H9 (cell line): ENCODE data around the gene CRYAB. TPM values are rescaled to one million over a fixed set of nuclear protein-coding genes. Genes with fewer than 3 reads are reported as not detected.

ENCODE experiments used
- DNase-seq: peaks from one replicate; pipeline ENCODE4 v3.0.0-alpha.2; 2017
- H2AFZ ChIP-seq: one replicate; pipeline ENCODE4 v1.6.1; 2013; ENCODE audit warnings: mild to moderate bottlenecking, low read length, control low read depth, moderate library complexity
- H2AK5ac ChIP-seq: 2 replicates; pipeline ENCODE4 v1.6.1; 2013; ENCODE audit warnings: low read length, control low read depth, mixed read lengths; ENCODE audit not compliant: insufficient read length
- H2BK120ac ChIP-seq: one replicate; pipeline ENCODE4 v1.6.1; 2013; ENCODE audit warnings: low read depth, mild to moderate bottlenecking, low read length, control low read depth, inconsistent platforms; ENCODE audit not compliant: poor library complexity, severe bottlenecking
- H2BK12ac ChIP-seq: 2 replicates; pipeline ENCODE4 v1.6.1; 2013; ENCODE audit warnings: low read length, control low read depth, mixed read lengths, low read depth; ENCODE audit not compliant: insufficient read length
- H2BK15ac ChIP-seq: 2 replicates; pipeline ENCODE4 v1.6.1; 2013; ENCODE audit warnings: low read depth, low read length, control low read depth
- H2BK20ac ChIP-seq: one replicate; pipeline ENCODE4 v1.6.1; 2013; ENCODE audit warnings: low read depth, mild to moderate bottlenecking, low read length, control low read depth, inconsistent platforms; ENCODE audit not compliant: poor library complexity, severe bottlenecking
- H2BK5ac ChIP-seq: 2 replicates; pipeline ENCODE4 v1.6.1; 2013; ENCODE audit warnings: low read length, control low read depth, mixed read lengths; ENCODE audit not compliant: insufficient read length
- H3K14ac ChIP-seq: 2 replicates; pipeline ENCODE4 v1.6.1; 2013; ENCODE audit warnings: low read length, control low read depth; ENCODE audit not compliant: insufficient read depth
- H3K18ac ChIP-seq: 2 replicates; pipeline ENCODE4 v1.6.1; 2013; ENCODE audit warnings: low read depth, mild to moderate bottlenecking, mixed read lengths, low read length, control low read depth; ENCODE audit not compliant: insufficient read length
- H3K23ac ChIP-seq: 2 replicates; pipeline ENCODE4 v1.6.1; 2013; ENCODE audit warnings: low read length, control low read depth, mixed read lengths, low read depth; ENCODE audit not compliant: insufficient read length
- H3K23me2 ChIP-seq: 2 replicates; pipeline ENCODE4 v1.6.1; 2013; ENCODE audit warnings: low read depth, mild to moderate bottlenecking, mixed read lengths, low read length, control low read depth; ENCODE audit not compliant: insufficient read length, poor library complexity, severe bottlenecking
- H3K27ac ChIP-seq: 2 replicates; pipeline ENCODE4 v1.5.1; 2013; ENCODE audit warnings: low read length, control low read depth, mixed read lengths, low read depth; ENCODE audit not compliant: insufficient read length
- H3K27me3 ChIP-seq: 2 replicates; pipeline ENCODE4 v1.6.1; 2013; ENCODE audit warnings: low read length, control low read depth, inconsistent platforms; ENCODE audit not compliant: insufficient read depth
- H3K4ac ChIP-seq: 2 replicates; pipeline ENCODE4 v1.6.1; 2013; ENCODE audit warnings: low read depth, mild to moderate bottlenecking, control low read depth, inconsistent platforms, low read length, moderate library complexity
- H3K4me1 ChIP-seq: 2 replicates; pipeline ENCODE4 v1.6.1; 2013; ENCODE audit warnings: low read length, control low read depth, inconsistent platforms; ENCODE audit not compliant: insufficient read depth
- H3K4me2 ChIP-seq: 2 replicates; pipeline ENCODE4 v1.6.1; 2013; ENCODE audit warnings: low read length, control low read depth, mixed read lengths; ENCODE audit not compliant: insufficient read length, insufficient read depth
- H3K56ac ChIP-seq: 2 replicates; pipeline ENCODE4 v1.6.1; 2013; ENCODE audit warnings: low read depth, mild to moderate bottlenecking, mixed read lengths, low read length, control low read depth; ENCODE audit not compliant: insufficient read length
- H3K79me1 ChIP-seq: 2 replicates; pipeline ENCODE4 v1.6.1; 2013; ENCODE audit warnings: low read depth, mild to moderate bottlenecking, moderate library complexity, low read length, control low read depth, inconsistent platforms; ENCODE audit not compliant: insufficient read depth, poor library complexity, severe bottlenecking
- H3K79me2 ChIP-seq: 2 replicates; pipeline ENCODE4 v1.6.1; 2013; ENCODE audit warnings: low read length, control low read depth, inconsistent platforms; ENCODE audit not compliant: insufficient read depth
- H3K9ac ChIP-seq: 2 replicates; pipeline ENCODE4 v1.6.1; 2013; ENCODE audit warnings: low read length, control low read depth, mixed read lengths; ENCODE audit not compliant: insufficient read length; ENCODE audit errors: extremely low read depth
- H3K9me3 ChIP-seq: one replicate; pipeline ENCODE4 v1.6.1; 2013; ENCODE audit warnings: low read depth, low read length, inconsistent platforms; ENCODE audit not compliant: control insufficient read depth
- H3T11ph ChIP-seq: one replicate; pipeline ENCODE4 v1.6.1; 2013; ENCODE audit warnings: mild to moderate bottlenecking, low read length, control low read depth, inconsistent platforms
- H4K20me1 ChIP-seq: one replicate; pipeline ENCODE4 v1.6.1; 2013; ENCODE audit not compliant: control insufficient read depth, insufficient read length, insufficient read depth
- H4K5ac ChIP-seq: 2 replicates; pipeline ENCODE4 v1.6.1; 2013; ENCODE audit warnings: low read depth, mild to moderate bottlenecking, mixed read lengths, low read length, control low read depth; ENCODE audit not compliant: insufficient read length
- H4K8ac ChIP-seq: replicated peaks from 2 replicates; pipeline ENCODE4 v1.6.1; 2013; ENCODE audit warnings: low read length, control low read depth, mixed read lengths, low read depth; ENCODE audit not compliant: insufficient read length
- H4K91ac ChIP-seq: 2 replicates; pipeline ENCODE4 v1.6.1; 2013; ENCODE audit warnings: low read depth, mild to moderate bottlenecking, moderate library complexity, mixed read lengths, low read length, control low read depth; ENCODE audit not compliant: insufficient read length
- H3K27ac Mint-ChIP-seq, 3 experiments: 2 replicates in 2 of 3; 3 replicates in 1 of 3; pipeline ENCODE4 v1.8.0; 2020 to 2021; ENCODE audit warnings: mixed read lengths in 3 of 3, mild to moderate bottlenecking in 1 of 3, moderate library complexity in 1 of 3
- H3K27me3 Mint-ChIP-seq: 2 replicates; pipeline ENCODE4 v1.8.0; 2021; ENCODE audit warnings: low read depth, mild to moderate bottlenecking, moderate library complexity, mixed read lengths
- H3K36me3 Mint-ChIP-seq, 3 experiments: 2 replicates in 2 of 3; 3 replicates in 1 of 3; pipeline ENCODE4 v1.8.0; 2020 to 2021; ENCODE audit warnings: low read depth in 3 of 3, mixed read lengths in 3 of 3; ENCODE audit not compliant: insufficient read depth in 1 of 3
- H3K4me1 Mint-ChIP-seq, 2 experiments: 2 replicates each; pipeline ENCODE4 v1.8.0; 2020; ENCODE audit warnings: mixed read lengths in 2 of 2
- H3K4me3 Mint-ChIP-seq, 2 experiments: 2 replicates in 1 of 2; 3 replicates in 1 of 2; pipeline ENCODE4 v1.8.0; 2020 to 2021; ENCODE audit warnings: mild to moderate bottlenecking in 2 of 2, mixed read lengths in 2 of 2, moderate library complexity in 1 of 2
- H3K9me3 Mint-ChIP-seq, 2 experiments: 2 replicates in 1 of 2; 3 replicates in 1 of 2; pipeline ENCODE4 v1.8.0; 2020; ENCODE audit warnings: mild to moderate bottlenecking in 2 of 2, mixed read lengths in 2 of 2, moderate library complexity in 1 of 2
- WGBS: extraction: QIAGEN DNeasy Blood & Tissue Kit; methylation state at CpG from one replicate; pipeline ENCODE4 v1.1.7; 2013; ENCODE audit warnings: missing lambda C conversion rate, low lambda C conversion rate, mixed read lengths; ENCODE audit not compliant: insufficient read length; ENCODE audit errors: extremely low coverage; 5-methylcytosine and 5-hydroxymethylcytosine counted together
- total RNA-seq: library from RNA; stranded (reverse); gene quantifications from 2 replicates; pipeline ENCODE4 v1.2.1, GENCODE V29; 2021
- TF ChIP-seq, protein P1 (sequence below): fragments of 200-600 bp; sonication (generic); conservative IDR thresholded peaks from 3 replicates; pipeline ENCODE4 v1.8.0; 2021; ENCODE audit warnings: antibody characterized with exemption, mild to moderate bottlenecking

CRYAB gene
- total RNA-seq, 1 experiment from 2014 or later, result not detected

DNA sequence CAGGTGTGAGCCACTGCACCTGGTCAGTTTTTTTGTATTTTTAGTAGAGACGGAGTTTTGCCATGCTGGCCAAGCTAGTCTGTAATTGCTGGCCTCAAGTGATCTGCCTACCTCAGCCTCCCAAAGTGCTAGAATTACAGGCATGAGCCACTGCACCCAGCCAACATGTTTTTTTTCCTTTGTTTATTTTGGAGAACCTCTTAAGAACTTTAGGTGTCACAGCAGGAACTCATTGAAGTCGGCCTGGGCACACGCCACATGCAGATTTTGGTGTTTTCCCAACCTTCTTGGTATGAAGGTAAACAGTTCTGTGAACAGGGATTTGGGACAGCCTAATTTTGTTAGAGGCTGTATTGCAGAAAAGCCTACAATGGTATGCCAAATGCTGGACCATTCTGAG, 34.9 kb upstream of the CRYAB start:
- Histone ChIP-seq H3K4me1 (no peaks in the 10 kb centered on the region; the same call in 1 of the 2 replicates), H4K20me1 (no peaks in the 10 kb centered on the region), H2BK120ac (no peak overlapping the region), H4K5ac (no peak overlapping the region), H3T11ph (no peak overlapping the region), H2AFZ (no peak overlapping the region), H4K91ac (no peak overlapping the region), H3K9me3 (no peaks in the 10 kb centered on the region), H3K14ac (no peak overlapping the region), H4K8ac (no peak overlapping the region), H3K79me1 (no peaks in the 10 kb centered on the region), H3K27me3 (no peaks in the 10 kb centered on the region; the same call in 1 of the 2 replicates), H3K18ac (no peak overlapping the region), H2BK20ac (no peak overlapping the region), H3K79me2 (no peaks in the 10 kb centered on the region), H3K56ac (no peak overlapping the region), H2BK5ac (no peak overlapping the region), H2BK12ac (no peak overlapping the region), H3K4me2 (no peak overlapping the region), H3K27ac (no peak overlapping the region), H3K23ac (no peak overlapping the region), H3K4ac (no peak overlapping the region), H3K9ac (no peak overlapping the region), H2BK15ac (no peak overlapping the region), H2AK5ac (no peak overlapping the region), H3K23me2 (no peaks in the 10 kb centered on the region)
- peaks cover 0 to under 1% of the 10 kb centered on the region in 2 experiments; a peak in 2 of 5 replicates for H3K9me3 Mint-ChIP-seq
- H3K36me3 Mint-ChIP-seq, result peaks cover 0 to under 1% (median under 1%) of the 10 kb centered on the region in 3 experiments; a peak in 1 of 7 replicates
- DNase-seq, result no peak
- H3K27me3 Mint-ChIP-seq, result no peaks in the 10 kb centered on the region
- H3K4me3 Mint-ChIP-seq, result no peak overlapping the region
- WGBS, result no CpG with 5 or more reads among the region's 3 CpGs
- peaks cover 8 to 15% of the 10 kb centered on the region in 2 experiments for H3K4me1 Mint-ChIP-seq
- no peak overlapping the region; a peak in 1 of 7 replicates for H3K27ac Mint-ChIP-seq
- TF ChIP-seq, protein P1, sequence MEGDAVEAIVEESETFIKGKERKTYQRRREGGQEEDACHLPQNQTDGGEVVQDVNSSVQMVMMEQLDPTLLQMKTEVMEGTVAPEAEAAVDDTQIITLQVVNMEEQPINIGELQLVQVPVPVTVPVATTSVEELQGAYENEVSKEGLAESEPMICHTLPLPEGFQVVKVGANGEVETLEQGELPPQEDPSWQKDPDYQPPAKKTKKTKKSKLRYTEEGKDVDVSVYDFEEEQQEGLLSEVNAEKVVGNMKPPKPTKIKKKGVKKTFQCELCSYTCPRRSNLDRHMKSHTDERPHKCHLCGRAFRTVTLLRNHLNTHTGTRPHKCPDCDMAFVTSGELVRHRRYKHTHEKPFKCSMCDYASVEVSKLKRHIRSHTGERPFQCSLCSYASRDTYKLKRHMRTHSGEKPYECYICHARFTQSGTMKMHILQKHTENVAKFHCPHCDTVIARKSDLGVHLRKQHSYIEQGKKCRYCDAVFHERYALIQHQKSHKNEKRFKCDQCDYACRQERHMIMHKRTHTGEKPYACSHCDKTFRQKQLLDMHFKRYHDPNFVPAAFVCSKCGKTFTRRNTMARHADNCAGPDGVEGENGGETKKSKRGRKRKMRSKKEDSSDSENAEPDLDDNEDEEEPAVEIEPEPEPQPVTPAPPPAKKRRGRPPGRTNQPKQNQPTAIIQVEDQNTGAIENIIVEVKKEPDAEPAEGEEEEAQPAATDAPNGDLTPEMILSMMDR, result no peak
